K562 (cell line): ENCODE measurements around the gene MCM9. TPM values are rescaled to one million over a fixed set of nuclear protein-coding genes. Genes with fewer than 3 reads are reported as not detected.

ENCODE experiments used
- CREM ChIP-seq: IDR thresholded peaks from 2 replicates; pipeline ENCODE4 v1.6.1; 2014; ENCODE audit warnings: antibody characterized with exemption, low read depth
- GABPB1 ChIP-seq: sonication (generic); formaldehyde crosslinking; IDR thresholded peaks from 2 replicates; pipeline ENCODE4 v1.8.0; 2022; ENCODE audit warnings: mild to moderate bottlenecking, missing genetic modification reagents
- HEY1 ChIP-seq: fragments of 250-450 bp; sonication (Bioruptor Pico); IDR thresholded peaks from 2 replicates; pipeline ENCODE4 v1.5.0; 2020; ENCODE audit warnings: mild to moderate bottlenecking, moderate library complexity, borderline replicate concordance
- HOMEZ ChIP-seq: fragments of 250-450 bp; sonication (Bioruptor Pico); IDR thresholded peaks from 2 replicates; pipeline ENCODE4 v1.4.0; 2020; ENCODE audit warnings: mild to moderate bottlenecking, moderate library complexity
- MECOM ChIP-seq: fragments of 250-450 bp; sonication (Bioruptor Pico); IDR thresholded peaks from 2 replicates; pipeline ENCODE4 v1.8.0; 2022; ENCODE audit warnings: inconsistent platforms
- MTA2 ChIP-seq: fragments of 450-650 bp; IDR thresholded peaks from 2 replicates; pipeline ENCODE4 v1.6.1; 2016; ENCODE audit warnings: low read depth
- SMAD1 ChIP-seq: fragments of 150-350 bp; IDR thresholded peaks from 2 replicates; pipeline ENCODE4 v1.6.1; 2014; ENCODE audit warnings: low read length, low read depth; ENCODE audit not compliant: partially characterized antibody
- SMC3 ChIP-seq: conservative IDR thresholded peaks from 2 replicates; pipeline ENCODE4 v1.6.1; 2011; ENCODE audit warnings: low read depth, low read length, improper control_type of control experiment; ENCODE audit not compliant: insufficient read depth
- TAF9B ChIP-seq: fragments of 450-650 bp; IDR thresholded peaks from 2 replicates; pipeline ENCODE4 v1.6.1; 2018; ENCODE audit warnings: mild to moderate bottlenecking; ENCODE audit not compliant: partially characterized antibody
- ZNF134 ChIP-seq: fragments of 250-450 bp; sonication (Bioruptor Pico); conservative IDR thresholded peaks from 2 replicates; pipeline ENCODE4 v1.4.0; 2020
- polyA plus RNA-seq, 8 experiments: library from polyadenylated mRNA; depleted of rRNA in 4 of 8; stranded (reverse) in 5 of 8; unstranded in 3 of 8; fragments of >200 nt; fragmentation: Nextera tagmentation in 2 of 8; fragmentation: Illumina TruSeq in 1 of 8; extraction: Ambion mirVana in 2 of 8; extraction: Trizol in 1 of 8; gene quantifications; 2 replicates each; pipeline versions ENCODE4 v1.2.1 to v1.2.3, GENCODE V29; 2011 to 2014; ENCODE audit warnings: inconsistent platforms in 1 of 8, missing spikeins in 1 of 8
- total RNA-seq, 7 experiments: library from RNA; depleted of rRNA in 6 of 7; stranded (reverse); fragments of >200 nt in 6 of 7; fragmentation: Illumina TruSeq in 2 of 7; extraction: Trizol in 2 of 7; gene quantifications; 2 replicates each; pipeline versions ENCODE4 v1.2.1 to v1.2.3, GENCODE V29; 2011 to 2021; ENCODE audit warnings: low replicate concordance in 1 of 7
- TF ChIP-seq, protein P1 (sequence below): fragments of 450-650 bp; IDR thresholded peaks from 2 replicates; pipeline ENCODE4 v1.6.1; 2016; ENCODE audit warnings: low read depth, mild to moderate bottlenecking, moderate library complexity
- TF ChIP-seq, protein P2 (sequence below): fragments of 450-650 bp; formaldehyde crosslinking; IDR thresholded peaks from 2 replicates; pipeline ENCODE4 v1.4.0; 2020; ENCODE audit warnings: mild to moderate bottlenecking, mixed read lengths
- TF ChIP-seq, protein P3 (sequence below), 2 experiments: fragments of 200-800 bp in 1 of 2; sonication (Bioruptor generic) in 1 of 2; sonication (generic) in 1 of 2; formaldehyde crosslinking in 1 of 2; IDR thresholded peaks in 1 of 2; conservative IDR thresholded peaks in 1 of 2; 2 replicates each; pipeline versions ENCODE4 v1.5.0 to v1.6.1; 2016 to 2020; ENCODE audit warnings: missing compliant biosample characterization in 1 of 2, missing genetic modification characterization in 1 of 2, missing genetic modification reagents in 1 of 2
- TF ChIP-seq, protein P4 (sequence below): fragments of 450-650 bp; IDR thresholded peaks from 2 replicates; pipeline ENCODE4 v1.6.1; 2016; ENCODE audit warnings: mild to moderate bottlenecking
- TF ChIP-seq, protein P5 (sequence below): fragments of 200-800 bp; sonication (Bioruptor generic); IDR thresholded peaks from 2 replicates; pipeline ENCODE4 v1.6.1; 2017; ENCODE audit warnings: missing genetic modification characterization, missing compliant biosample characterization

The MCM9 gene
- total and polyA plus RNA-seq, 9 of the 15 experiments (the other 6 are each of a cell fraction or from before 2014, with no cell fraction given), result 4.8 to 16.7 (median 11.6) TPM

GRCh38 chr6:118893807-118894424, 41.0 kb downstream of the MCM9 start, which contains the start of gene ASF1A (continued):
- TF ChIP-seq CREM, result peak; percentile 77
- TF ChIP-seq MTA2, result peak; percentile 47; the same call in 1 of the 2 replicates
- no peak for TF ChIP-seq HEY1 (CRISPR knock-in tag)
- no peak for TF ChIP-seq HOMEZ (CRISPR knock-in tag)
- TF ChIP-seq TAF9B, result peak; percentile 72
- peak; percentile 60 for TF ChIP-seq SMAD1
- TF ChIP-seq, protein P1, sequence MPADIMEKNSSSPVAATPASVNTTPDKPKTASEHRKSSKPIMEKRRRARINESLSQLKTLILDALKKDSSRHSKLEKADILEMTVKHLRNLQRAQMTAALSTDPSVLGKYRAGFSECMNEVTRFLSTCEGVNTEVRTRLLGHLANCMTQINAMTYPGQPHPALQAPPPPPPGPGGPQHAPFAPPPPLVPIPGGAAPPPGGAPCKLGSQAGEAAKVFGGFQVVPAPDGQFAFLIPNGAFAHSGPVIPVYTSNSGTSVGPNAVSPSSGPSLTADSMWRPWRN, result no peak
- TF ChIP-seq, protein P2, sequence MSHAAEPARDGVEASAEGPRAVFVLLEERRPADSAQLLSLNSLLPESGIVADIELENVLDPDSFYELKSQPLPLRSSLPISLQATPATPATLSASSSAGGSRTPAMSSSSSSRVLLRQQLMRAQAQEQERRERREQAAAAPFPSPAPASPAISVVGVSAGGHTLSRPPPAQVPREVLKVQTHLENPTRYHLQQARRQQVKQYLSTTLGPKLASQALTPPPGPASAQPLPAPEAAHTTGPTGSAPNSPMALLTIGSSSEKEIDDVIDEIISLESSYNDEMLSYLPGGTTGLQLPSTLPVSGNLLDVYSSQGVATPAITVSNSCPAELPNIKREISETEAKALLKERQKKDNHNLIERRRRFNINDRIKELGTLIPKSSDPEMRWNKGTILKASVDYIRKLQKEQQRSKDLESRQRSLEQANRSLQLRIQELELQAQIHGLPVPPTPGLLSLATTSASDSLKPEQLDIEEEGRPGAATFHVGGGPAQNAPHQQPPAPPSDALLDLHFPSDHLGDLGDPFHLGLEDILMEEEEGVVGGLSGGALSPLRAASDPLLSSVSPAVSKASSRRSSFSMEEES (CRISPR knock-in tag), result no peak
- no peak for TF ChIP-seq MECOM (CRISPR knock-in tag)
- TF ChIP-seq, protein P3, sequence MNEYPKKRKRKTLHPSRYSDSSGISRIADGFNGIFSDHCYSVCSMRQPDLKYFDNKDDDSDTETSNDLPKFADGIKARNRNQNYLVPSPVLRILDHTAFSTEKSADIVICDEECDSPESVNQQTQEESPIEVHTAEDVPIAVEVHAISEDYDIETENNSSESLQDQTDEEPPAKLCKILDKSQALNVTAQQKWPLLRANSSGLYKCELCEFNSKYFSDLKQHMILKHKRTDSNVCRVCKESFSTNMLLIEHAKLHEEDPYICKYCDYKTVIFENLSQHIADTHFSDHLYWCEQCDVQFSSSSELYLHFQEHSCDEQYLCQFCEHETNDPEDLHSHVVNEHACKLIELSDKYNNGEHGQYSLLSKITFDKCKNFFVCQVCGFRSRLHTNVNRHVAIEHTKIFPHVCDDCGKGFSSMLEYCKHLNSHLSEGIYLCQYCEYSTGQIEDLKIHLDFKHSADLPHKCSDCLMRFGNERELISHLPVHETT (CRISPR knock-in tag; conservative IDR thresholded peaks at IDR 0.05 in 1 of 2, IDR thresholded peaks at IDR 0.05 in 1 of 2), result 0 out of 4 replicates have a peak, but pooled peaks of 1 of the 2 experiments have one; percentile 55
- TF ChIP-seq GABPB1 (CRISPR knock-in tag), result peak; percentile 66; the same call in 1 of the 2 replicates
- TF ChIP-seq SMC3, result peak; percentile 54
- TF ChIP-seq, protein P4, sequence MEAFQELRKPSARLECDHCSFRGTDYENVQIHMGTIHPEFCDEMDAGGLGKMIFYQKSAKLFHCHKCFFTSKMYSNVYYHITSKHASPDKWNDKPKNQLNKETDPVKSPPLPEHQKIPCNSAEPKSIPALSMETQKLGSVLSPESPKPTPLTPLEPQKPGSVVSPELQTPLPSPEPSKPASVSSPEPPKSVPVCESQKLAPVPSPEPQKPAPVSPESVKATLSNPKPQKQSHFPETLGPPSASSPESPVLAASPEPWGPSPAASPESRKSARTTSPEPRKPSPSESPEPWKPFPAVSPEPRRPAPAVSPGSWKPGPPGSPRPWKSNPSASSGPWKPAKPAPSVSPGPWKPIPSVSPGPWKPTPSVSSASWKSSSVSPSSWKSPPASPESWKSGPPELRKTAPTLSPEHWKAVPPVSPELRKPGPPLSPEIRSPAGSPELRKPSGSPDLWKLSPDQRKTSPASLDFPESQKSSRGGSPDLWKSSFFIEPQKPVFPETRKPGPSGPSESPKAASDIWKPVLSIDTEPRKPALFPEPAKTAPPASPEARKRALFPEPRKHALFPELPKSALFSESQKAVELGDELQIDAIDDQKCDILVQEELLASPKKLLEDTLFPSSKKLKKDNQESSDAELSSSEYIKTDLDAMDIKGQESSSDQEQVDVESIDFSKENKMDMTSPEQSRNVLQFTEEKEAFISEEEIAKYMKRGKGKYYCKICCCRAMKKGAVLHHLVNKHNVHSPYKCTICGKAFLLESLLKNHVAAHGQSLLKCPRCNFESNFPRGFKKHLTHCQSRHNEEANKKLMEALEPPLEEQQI, result peak; percentile 47; the same call in 1 of the 2 replicates
- TF ChIP-seq ZNF134, result no peak
- TF ChIP-seq, protein P5, sequence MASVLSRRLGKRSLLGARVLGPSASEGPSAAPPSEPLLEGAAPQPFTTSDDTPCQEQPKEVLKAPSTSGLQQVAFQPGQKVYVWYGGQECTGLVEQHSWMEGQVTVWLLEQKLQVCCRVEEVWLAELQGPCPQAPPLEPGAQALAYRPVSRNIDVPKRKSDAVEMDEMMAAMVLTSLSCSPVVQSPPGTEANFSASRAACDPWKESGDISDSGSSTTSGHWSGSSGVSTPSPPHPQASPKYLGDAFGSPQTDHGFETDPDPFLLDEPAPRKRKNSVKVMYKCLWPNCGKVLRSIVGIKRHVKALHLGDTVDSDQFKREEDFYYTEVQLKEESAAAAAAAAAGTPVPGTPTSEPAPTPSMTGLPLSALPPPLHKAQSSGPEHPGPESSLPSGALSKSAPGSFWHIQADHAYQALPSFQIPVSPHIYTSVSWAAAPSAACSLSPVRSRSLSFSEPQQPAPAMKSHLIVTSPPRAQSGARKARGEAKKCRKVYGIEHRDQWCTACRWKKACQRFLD (CRISPR knock-in tag), result 0 out of 2 replicates have a peak, but pooled peaks have one; percentile 46
